EL (cell line): ENCODE measurements around the gene CDH12.

Experiments
- DNase-seq: peaks from one replicate; pipeline ENCODE4 v3.0.0-alpha.2; 2016

CDH12 gene

GRCh38 chr5:22757776-22758175 is 95.4 kb downstream of the CDH12 start:
- no peak for DNase-seq

- no peak for DNase-seq
Measured at GRCh38 chr5:22754155-22754554, 99.0 kb downstream of the CDH12 start.

- no peak for DNase-seq
Measured at GRCh38 chr5:22751536-22751935, 101.6 kb downstream of the CDH12 start.

DNA sequence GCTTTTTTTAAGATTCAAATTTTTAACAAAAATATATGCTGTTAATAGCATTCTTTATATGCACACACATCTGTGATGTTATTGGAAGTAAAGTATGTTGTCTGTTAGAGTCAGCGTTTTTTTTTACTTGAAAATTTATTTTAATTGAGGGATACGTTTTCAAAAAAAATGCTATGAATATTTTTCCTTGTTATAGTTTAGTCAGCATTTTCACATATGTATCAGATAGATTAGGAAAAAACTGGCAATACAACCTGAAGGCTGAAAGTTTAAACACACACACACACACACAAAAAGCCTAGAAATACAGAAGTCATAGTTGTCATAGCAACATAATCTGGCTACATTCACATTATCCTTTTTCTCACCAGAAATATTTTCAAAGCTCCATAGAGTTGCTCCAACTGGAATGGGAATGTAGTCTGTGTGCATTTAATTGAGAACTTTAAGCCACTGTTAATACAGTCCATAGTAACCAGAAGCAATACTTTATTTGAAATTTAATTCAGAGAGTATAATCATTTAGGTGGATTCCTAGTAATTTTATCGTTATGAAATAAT is 116.6 kb downstream of the CDH12 start:
- no peak for DNase-seq

DNA sequence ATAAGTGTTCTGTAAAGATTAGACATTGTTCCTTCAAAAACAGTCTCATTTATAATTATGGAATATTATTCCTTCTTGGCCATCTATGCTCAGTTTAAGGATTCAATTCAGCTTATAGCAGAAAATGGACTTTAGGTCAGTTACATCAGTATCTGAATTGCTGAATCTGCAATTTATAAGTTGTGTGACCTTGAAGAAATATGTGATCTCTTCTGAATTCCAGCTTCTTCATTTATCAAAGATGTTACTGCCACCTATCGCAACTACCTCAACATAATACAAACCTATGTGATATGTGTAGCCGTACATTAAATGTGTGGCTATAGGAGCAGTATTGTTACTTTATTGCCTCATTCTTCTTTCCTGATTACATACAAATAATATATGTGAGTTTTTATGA is 118.2 kb downstream of the CDH12 start:
- no peak for DNase-seq

DNA sequence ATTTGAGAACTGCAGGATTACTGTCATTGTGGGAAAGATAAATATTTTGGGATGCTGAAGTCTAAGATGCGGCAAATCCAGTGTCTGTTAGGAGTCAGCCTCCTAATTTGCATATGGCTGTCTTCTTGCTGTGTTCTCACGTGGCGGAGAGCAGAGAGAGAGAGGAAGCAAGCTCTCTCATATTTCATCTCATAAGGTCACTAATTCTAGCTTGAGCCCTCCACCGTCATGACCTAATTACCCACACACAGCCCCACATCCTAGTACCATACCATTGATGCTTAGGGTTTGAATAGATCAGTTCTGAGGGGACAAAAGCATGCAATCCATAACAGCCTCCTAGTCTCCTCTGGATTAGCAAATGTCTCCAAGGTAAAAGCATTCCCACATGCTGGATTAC is 124.5 kb downstream of the CDH12 start:
- DNase-seq = no peak

GRCh38 chr5:22722491-22722890 is 130.7 kb downstream of the CDH12 start:
- no peak for DNase-seq

GRCh38 chr5:22722056-22722455 is 131.1 kb downstream of the CDH12 start:
- no peak for DNase-seq

GRCh38 chr5:22719842-22720241 is 133.3 kb downstream of the CDH12 start:
- no peak for DNase-seq

DNA sequence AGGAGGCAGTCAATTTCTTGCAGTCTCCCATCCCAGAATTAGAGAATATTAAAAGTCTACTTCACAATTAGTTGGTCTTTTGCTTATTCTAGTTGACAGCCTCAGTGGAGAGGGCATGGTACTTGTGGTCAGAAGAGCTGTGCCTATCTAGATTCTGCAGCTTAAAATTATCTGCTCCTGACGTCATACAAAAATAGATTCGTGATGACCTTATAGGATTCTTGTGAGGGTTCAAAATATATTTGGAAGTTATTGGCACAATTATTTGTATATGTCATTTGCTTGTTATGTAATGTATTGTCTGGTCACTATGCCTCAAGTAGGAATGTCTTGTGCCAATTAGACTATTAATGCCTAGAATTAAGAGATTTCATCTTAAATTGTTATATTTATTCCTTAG is 142.5 kb downstream of the CDH12 start:
- no peak for DNase-seq

DNA sequence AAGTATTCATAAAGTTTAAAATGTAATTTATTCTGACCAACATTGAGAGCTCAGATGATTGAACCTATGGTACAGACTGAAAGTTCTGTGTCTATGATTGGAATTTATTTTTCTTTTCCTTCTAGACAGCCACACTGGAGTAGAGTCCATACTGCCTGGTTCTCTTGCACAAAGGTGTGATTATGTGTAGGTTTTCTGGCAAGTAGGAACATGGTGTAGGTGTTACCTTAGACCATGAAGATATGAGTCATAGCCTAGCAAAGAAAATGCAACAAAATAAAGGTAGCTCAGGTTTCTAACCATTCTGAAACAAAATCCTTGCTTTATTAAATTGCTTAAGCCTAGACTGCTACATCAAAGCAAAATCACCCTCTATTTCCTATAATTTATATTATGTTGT is 143.4 kb downstream of the CDH12 start:
- no peak for DNase-seq

DNA sequence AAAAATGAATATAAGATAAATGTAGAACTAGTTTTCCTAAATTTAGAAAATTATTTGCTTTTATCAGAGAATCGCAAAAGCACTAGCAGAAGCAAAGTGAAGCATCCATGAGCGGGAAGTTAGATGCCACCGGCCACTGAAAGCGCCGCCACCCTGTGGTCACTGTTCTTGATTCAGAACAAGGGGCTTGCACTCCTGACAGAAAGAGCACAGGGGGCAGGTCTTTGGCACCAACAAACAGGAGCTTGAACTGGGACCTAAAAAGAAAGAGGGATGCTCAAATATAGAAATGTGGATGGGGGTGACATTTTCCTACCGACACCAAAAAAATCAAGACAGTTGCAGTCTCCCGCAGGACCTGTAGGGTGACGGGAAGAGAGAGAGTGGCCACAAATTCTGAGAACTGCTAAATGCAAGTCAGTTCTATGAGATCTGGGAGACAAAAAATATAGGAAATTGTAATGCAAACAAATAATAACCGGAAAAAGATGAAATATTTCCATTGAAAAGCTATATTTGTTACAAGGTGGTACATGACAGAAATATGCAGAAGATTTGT is 144.3 kb downstream of the CDH12 start:
- no peak for DNase-seq

DNA sequence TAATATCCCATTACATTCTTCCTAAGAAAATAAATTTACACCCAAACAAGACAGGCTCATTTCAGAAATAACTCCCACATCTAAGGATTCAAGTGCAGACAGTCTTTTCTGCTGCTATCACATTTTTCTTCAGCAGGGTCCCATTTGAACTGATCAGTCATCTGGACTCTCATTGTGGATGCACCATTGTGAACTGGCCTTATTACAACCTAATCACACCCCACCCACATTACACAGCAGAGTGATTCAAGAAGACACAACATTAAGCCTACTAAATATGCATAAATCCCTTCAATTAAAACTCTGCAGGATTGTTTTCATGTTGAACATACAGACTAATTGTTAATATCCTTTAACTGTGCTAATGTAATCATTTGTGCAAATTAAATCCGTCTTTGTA is 146.2 kb downstream of the CDH12 start:
- no peak for DNase-seq

- no peak for DNase-seq
Measured at GRCh38 chr5:22699319-22699718, 153.8 kb downstream of the CDH12 start.

GRCh38 chr5:22693121-22693520 is 160.0 kb downstream of the CDH12 start:
- DNase-seq = no peak

DNA sequence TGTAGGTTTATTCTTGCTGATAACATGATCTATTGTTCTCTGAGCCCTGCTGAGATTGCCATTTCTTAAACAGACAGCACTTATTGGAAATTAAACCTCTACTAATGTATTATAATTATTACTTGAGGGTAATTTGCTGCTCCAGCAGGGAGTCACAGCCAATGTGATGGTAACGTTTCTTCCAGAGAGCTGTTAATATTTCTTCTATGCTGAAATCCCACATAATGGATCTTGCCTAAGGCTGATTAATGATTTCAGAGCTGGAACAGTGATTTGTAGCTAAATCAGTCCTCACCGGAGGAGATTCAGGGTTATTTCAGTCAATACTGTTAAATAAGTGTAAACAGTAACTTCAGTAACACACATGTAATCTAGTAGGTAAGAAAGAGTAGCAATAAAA is 170.1 kb downstream of the CDH12 start:
- no peak for DNase-seq

DNA sequence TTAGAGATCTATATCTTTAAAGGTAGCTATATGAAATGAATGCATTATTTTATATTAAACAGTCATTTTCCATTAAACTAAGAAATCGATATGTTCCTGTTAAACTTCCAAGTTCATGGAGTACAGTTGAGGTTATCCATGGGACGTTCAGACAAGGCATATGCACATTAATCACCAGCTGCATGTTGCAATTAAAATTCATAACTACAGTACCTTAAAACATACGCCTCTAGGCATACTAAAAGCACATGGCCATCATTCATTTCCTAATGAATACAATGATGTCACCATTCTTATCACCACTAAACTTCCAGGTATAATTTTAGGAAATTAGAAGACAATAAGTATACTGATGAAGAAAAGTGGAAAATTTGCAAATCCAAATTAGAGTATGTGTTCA is 174.3 kb downstream of the CDH12 start:
- DNase-seq = no peak

DNA sequence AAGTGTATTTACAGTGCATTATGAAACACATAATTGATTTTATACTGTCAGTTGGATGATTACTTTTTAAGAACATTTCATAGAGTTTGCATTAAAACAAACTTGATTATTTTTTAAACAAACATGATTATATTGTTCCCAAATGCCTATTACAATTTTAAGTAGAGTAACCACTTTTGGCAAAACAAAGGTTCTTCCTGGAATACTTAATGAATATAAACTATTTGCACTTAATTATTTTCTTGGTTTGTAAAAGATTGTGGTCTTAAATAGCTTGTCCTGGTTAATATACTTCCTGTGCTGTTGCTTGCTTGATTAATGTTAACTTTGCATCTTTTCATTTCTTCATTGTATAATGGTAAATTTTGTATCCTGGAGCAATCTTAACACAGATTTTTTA is 180.0 kb downstream of the CDH12 start:
- DNase-seq = no peak

- no peak for DNase-seq
Measured at GRCh38 chr5:22669345-22669744, 183.8 kb downstream of the CDH12 start.

DNA sequence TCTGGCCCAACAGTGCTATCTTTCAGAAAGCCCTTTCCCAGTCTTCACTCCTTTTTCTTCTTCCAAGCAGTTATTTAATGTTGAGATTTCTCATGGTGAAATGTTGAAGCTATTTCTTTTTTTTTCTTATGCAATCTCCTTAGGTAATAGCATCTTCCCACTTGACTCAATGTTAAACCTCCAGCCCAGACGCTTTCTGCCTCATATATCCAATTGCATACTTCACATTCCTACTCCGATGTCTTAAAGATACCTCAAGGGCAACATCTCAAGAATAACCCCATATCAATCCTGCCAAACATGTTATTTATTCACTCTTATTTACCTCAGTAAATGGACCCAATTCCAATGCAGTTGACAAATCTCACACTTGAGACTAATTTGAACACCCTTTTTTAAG is 187.3 kb downstream of the CDH12 start:
- no peak for DNase-seq

- DNase-seq = no peak
Measured at GRCh38 chr5:22663134-22663533, 190.0 kb downstream of the CDH12 start.

- DNase-seq = no peak
Measured at GRCh38 chr5:22662391-22662790, 190.8 kb downstream of the CDH12 start.

DNA sequence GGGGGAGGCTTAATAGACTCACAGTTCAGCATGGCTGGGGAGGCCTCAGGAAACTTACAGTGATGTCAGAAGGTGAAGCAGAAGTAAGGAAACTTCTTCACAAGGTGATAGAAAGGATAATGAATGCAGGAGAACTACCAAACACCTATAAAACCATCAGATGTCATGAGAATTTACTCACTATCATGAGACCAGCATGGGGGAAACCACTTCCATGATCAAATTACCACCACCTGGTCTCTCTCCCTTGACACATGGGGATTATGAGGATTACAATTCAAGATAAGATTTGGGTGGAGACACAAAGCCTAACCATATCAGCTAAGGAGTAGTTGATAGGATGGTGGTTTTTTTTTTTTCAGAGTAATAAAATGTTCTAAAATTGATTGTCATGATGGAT is 201.8 kb downstream of the CDH12 start:
- DNase-seq = no peak

DNA sequence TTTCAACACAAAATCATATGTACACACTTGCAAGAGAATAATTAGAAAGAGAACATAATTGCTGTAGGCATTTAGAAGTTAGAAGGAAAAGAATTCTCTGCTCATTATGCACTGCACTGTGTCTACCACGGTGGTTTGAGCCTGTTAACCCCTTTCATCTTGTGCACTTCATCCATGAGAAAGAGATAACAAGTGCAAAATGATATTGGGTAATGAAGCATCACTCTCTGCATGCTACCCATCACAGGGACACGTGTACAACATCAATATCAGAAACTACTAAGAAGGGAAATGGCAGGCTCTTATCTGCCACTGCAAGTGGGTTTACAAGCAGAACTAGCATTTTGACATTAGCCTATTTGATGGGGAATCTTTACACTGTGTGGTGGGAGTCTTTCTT is 202.6 kb downstream of the CDH12 start:
- no peak for DNase-seq

GRCh38 chr5:22649074-22649473 is 204.1 kb downstream of the CDH12 start:
- DNase-seq = no peak

DNA sequence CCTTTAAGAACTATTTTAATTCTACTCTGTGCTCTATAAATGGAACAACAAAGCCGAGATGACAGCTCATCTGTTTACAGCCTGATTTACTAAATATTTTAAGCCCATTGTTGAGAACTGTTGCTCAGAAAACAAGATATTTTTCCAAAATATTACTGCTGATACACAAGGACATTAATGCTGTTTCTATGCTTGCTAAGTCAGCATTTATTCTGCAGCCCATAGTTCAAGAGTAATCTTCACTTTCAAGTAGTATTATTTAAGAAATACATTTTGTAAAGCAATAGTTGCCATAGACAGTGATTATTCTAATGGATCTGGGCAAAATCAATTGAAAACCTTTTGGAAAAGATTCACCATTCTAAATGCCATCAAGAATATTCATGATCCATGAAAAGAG is 208.3 kb downstream of the CDH12 start:
- DNase-seq = no peak
